Suprapubic skin (tissue), 4 donors: ENCODE data around the gene ATXN1.

Experiments
- POLR2A ChIP-seq, 2 donors: fragments of 450-650 bp; IDR thresholded peaks; one replicate each; pipeline ENCODE4 v1.6.1; 2017; ENCODE audit warnings: antibody characterized with exemption in 2 of 2, mild to moderate bottlenecking in 2 of 2, moderate library complexity in 2 of 2
- POLR2AphosphoS5 ChIP-seq, 3 donors: sonication (generic); formaldehyde crosslinking; IDR thresholded peaks; one replicate each; pipeline ENCODE4 v1.6.1; 2017; ENCODE audit warnings: antibody characterized with exemption in 3 of 3
- TF ChIP-seq, protein P1 (sequence below), 2 donors: fragments of 200-600 bp in 1 of 2; fragments of 450-650 bp in 1 of 2; sonication (generic) in 1 of 2; IDR thresholded peaks; one replicate each; pipeline ENCODE4 v1.5.1; 2016 to 2019; ENCODE audit warnings: antibody characterized with exemption in 2 of 2, mild to moderate bottlenecking in 1 of 2, moderate library complexity in 1 of 2

DNA sequence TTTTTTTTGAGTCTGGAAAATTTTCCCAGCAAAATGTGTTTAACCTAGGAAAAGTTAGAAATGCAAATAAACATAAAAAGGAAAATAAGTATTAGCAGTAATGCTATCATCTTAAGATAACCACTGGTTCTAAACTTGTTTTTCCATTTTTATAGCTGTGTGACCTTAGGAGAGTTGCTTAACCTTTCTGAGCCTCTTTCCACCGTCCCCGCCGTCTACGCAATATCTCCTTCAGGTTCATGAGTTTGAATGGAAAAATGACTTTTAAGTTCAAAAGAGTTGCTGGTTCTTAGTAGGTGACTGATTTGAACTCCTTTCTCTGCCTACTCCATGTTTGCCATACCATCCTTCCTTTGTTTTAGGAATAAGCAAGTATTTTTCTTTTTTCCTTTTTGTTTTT, 478.9 kb downstream of the ATXN1 start:
- TF ChIP-seq, protein P1, sequence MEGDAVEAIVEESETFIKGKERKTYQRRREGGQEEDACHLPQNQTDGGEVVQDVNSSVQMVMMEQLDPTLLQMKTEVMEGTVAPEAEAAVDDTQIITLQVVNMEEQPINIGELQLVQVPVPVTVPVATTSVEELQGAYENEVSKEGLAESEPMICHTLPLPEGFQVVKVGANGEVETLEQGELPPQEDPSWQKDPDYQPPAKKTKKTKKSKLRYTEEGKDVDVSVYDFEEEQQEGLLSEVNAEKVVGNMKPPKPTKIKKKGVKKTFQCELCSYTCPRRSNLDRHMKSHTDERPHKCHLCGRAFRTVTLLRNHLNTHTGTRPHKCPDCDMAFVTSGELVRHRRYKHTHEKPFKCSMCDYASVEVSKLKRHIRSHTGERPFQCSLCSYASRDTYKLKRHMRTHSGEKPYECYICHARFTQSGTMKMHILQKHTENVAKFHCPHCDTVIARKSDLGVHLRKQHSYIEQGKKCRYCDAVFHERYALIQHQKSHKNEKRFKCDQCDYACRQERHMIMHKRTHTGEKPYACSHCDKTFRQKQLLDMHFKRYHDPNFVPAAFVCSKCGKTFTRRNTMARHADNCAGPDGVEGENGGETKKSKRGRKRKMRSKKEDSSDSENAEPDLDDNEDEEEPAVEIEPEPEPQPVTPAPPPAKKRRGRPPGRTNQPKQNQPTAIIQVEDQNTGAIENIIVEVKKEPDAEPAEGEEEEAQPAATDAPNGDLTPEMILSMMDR (IDR thresholded peaks at IDR 0.05) = no peak
- no peak for TF ChIP-seq POLR2AphosphoS5 (IDR thresholded peaks at IDR 0.05)
- TF ChIP-seq POLR2A (IDR thresholded peaks at IDR 0.05) = no peak
